CD4-positive, alpha-beta T cell treated with Interleukin-4 for 4 hours (primary cell): Measurements from ENCODE around the gene PDE4B.

Experiments
- DNase-seq: peaks from one replicate; pipeline ENCODE4 v3.0.0-alpha.2; 2020

PDE4B gene

GRCh38 chr1:66246351-66247269, 453.9 kb downstream of the PDE4B start:
- peak; percentile 17 for DNase-seq

- peak; percentile 49 for DNase-seq
Measured at GRCh38 chr1:66247415-66248208, 454.9 kb downstream of the PDE4B start.

GRCh38 chr1:66248257-66248656, 455.6 kb downstream of the PDE4B start:
- DNase-seq, result no peak

DNA sequence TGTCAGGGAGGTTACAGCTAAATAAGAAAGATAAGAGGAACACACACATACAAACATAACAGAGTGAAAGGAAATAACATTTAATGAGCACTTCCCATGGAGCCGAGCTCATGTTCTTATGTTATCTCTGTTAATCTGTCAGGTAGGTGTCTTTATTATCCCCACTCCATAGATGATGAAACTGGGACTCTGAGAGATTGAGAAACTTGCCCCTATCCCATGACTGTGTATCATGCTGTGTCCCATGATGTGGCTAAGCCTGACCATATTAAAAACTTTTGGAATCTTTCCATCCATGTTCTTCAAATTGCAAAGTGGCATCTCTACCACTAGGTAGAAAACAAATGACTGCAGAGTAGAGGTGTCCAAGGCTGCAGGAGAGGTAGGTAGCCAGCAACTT, 456.1 kb downstream of the PDE4B start:
- DNase-seq, result no peak

GRCh38 chr1:66250075-66250474, 457.4 kb downstream of the PDE4B start:
- no peak for DNase-seq

- DNase-seq, result no peak
Measured at GRCh38 chr1:66250478-66250877, 457.8 kb downstream of the PDE4B start.

DNA sequence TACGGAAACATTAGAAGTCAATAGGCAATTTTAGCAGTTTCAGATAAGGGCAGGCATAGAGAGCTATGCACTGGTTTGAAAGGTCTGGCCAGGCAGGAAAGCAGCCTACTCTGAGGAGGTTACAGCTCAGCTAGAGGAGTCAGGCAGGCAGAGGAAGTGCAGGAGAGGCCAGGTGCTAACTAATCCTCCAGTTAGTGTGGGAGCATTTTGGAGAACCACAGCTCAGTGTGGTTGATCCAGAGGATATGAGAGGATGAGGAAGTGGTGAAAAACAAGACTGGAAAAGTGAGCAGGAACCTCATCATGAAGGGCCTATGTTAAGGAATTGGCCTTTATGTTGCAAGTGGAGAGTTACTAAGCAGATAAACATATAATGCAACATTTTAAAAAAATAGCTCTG, 458.9 kb downstream of the PDE4B start:
- no peak for DNase-seq

DNA sequence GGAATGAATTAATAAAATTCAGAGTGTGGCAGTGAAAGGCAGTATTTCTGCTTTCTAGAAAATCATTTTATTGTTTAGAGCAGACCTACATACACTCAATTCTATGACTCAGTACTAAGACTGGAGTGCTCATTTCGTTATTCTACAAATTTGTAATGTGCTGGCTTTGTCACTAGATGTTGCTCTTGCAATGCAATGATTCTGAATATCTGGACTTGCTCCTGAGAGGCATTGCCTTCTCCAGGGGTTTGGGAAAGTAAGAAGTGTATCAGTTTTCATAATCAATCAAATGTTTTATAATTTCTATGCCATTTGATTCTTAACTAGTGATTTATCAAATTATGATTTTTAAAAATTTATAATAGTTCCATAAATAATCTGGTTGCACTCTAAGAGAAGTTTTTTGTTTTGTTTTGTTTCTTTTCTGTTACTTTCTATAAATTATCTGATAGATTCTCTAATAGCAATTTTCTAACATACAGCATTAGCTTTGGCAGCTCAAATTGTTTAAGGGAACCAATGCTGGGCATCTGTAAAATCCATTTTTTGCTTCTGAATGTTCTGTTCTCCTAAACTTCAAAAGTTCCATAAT, 460.7 kb downstream of the PDE4B start:
- peak; percentile 75 for DNase-seq

GRCh38 chr1:66254785-66255184, 462.1 kb downstream of the PDE4B start:
- DNase-seq, result no peak

DNA sequence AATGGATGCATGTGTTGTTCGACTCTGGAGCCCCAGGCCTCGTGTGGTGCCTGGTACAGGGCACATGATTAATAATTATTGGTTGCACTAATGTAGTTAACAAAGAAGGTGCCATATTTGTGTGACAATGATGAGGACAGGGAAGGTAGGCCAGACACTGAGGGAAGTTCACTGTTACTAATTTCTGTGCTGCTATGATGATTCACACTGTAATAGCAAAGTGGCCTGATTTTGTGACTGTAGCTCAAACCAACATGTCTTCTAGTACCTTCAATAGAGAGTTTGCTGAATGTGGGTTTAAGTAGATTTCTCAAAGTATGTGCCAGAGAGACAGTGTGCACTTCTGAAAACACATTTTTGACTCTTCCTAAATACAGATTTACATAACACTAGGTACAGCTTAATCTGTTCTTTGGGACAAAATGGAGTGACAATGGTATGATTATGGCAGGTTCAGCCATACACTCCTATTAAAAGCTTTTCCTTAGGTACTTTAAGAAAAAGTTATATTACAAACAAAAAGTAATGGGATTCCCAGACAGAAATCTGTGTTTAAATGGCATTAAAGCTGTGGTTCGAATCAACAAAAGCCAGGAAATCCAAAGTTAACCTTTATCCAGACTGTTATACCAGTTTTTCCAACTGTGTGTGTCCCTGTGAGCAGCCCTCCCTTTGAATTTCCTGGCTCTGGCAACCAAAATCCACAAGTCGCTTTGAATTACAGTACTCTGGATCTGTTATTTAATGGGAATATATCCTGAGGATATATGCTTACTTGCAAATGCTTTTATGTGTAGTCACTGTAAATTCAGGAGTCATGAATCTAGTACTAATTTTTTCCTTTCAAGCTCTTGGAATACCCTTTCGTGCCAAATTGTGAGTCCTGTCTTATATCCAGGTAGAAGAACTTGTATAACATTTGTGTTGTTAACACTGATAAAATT, 464.2 kb downstream of the PDE4B start:
- no peak for DNase-seq

- no peak for DNase-seq
Measured at GRCh38 chr1:66258404-66259105, 465.9 kb downstream of the PDE4B start.

DNA sequence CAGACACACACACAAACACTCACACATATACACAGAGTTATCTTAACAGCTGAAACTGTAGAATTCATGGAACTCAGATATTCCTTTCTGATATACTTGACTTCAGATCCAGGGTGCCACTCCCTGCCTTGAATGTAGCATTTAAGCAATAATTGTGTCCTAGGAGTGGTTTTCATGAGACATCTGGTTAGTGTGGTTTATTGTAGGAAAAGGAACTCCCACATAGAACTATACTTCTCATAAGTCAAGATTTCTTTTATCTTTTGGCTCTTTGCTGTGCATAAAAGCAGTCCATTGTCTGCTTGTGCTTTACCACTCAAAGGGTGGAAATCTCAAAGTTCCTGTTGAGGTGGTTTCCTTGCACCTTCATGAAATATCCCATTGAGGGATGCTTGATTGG, 468.7 kb downstream of the PDE4B start:
- no peak for DNase-seq

DNA sequence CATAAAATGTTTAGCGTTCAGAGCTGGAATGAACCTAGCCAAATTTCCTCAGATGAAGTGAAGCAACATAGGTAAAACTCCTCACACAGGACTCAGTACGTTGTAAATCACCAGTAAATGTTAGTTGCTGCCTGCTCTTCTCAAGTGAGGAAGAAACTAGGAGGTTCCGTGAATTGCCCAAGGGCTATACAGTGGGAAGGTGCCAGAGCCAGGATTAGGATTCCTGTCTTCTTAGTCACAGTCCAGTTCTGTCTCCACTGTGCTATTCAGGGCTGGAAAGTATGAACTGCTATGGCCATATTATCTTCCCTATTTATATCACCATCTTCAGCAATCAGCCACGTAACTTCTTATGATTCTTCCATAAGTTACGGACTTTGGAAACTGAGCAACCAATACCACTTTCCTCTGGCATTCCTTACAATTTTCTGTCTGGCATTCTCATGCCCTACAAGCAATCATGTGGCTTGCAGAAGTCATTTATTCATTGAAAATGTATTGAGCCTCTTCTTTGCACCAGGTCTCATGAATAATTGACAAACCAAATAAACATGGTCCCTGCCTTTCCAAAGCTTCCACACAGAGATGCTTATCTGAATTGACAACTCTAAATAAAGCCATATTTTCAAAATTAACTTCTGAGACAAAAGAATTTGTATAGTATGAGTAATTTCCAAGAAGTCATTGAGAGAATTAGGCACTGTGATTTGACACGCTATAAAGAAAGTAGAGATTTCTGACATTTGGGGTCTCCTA, 469.7 kb downstream of the PDE4B start:
- DNase-seq, result no peak

DNA sequence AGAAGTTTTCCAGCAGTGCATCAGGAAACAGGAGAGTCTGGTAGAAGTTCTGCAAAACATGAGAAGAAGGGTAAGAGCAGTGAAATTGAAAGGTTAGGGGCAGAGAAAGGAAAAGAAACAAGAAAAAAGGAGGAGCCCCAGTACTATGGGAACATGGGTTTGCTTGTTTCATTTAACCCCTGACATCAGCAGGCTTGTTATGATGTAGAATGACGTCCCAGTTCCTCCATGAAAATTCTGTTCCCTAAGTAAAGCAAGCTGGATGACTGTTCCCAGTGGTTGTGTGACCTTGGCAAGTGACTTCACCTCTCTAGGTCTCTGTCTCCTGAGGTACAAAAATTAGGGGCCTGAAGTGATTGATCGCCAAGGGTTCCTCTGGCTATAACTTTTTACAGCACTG, 472.6 kb downstream of the PDE4B start:
- DNase-seq, result no peak

DNA sequence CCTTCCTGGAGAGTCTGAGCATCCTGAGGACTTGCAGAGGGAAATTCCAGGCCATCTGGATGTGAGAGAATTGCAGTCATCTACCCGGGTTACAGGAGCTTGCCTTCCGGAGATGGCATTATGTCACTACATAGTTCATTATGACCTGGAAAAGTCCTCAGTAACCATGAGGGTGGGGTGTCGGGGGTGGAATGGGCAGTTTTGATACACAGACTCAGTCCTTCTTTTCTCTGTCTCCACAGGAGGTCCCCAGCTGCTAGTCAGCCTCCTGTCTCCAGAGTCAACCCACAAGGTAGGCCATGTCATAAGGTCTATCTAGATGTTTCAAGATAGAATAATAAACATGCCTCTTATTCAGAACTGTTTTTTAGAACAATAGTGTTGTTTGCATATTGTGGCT, 473.1 kb downstream of the PDE4B start:
- DNase-seq, result no peak

GRCh38 chr1:66266350-66266749, 473.7 kb downstream of the PDE4B start:
- no peak for DNase-seq

- no peak for DNase-seq
Measured at GRCh38 chr1:66266756-66267155, 474.1 kb downstream of the PDE4B start.

DNA sequence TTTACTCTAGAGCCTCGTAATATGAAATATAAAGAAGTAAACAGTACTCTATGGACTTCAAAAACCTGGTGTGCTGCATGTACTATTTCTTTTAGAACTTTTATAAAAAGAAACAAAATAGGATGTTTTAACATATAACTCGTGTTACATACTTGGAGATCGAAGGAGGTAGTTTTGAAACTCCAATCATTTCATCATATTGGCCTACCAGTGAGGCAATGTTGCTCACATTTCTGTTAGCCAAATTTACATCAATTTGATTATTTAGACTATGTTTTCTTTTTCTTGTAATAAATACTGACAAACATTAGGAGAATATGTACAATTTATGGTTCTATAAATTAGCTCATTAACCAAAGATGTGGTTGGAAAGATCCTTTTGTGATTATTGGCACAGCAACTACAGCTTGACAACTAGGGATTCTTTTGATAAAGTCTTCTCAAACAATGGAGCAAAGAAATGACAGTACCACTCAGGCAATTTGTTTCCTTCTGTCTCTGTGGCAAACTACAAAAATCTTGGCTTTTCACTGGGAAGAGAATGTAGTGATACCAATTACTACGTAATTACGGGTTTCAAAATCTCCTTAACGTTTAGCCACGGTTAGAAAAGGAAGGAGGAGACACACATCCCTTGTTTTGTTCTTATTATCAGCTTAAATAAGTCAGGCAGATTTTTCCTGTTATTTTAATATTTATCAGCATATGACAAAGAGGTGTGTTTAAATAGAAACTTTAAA, 474.7 kb downstream of the PDE4B start:
- DNase-seq, result no peak

DNA sequence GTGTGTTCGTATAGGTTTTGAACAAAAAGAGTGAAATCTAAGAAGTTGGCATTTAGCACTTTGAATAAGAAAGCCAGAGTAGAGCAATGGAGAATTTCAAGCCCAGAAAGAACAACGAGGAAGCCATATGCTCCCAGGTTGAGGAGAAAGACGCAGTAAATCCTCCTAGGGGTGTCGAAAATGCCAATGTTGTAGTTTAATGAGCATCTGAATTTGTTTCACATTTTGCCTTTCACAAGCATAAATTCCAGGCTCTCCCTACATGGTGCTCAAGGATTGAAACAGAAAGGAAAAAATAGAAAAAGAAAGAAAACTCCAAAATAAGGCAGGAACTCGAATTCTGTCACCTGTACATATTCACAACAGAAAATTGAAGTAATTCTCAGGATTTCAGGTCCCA, 476.5 kb downstream of the PDE4B start:
- DNase-seq, result no peak

GRCh38 chr1:66270119-66270812, 477.6 kb downstream of the PDE4B start:
- DNase-seq, result no peak
